NB4 (cell line): ENCODE measurements around the gene MYBL2.

Experiments
- CTCF ChIP-seq: IDR thresholded peaks from one replicate; pipeline ENCODE4 v1.5.1; 2012; ENCODE audit warnings: low read depth, low read length
- MYC ChIP-seq: IDR thresholded peaks from 2 replicates; pipeline ENCODE4 v1.6.1; 2011; ENCODE audit warnings: low read depth, low read length
- POLR2A ChIP-seq: IDR thresholded peaks from 2 replicates; pipeline ENCODE4 v1.6.1; 2011; ENCODE audit warnings: mild to moderate bottlenecking; ENCODE audit not compliant: insufficient read length; ENCODE audit errors: extremely low read depth

GRCh38 chr20:43725666-43726065 is 58.8 kb downstream of the MYBL2 start:
- TF ChIP-seq CTCF (no peak), MYC (no peak), POLR2A (no peak)
